ENCODE measurements around the gene ENPP7. TPM values are rescaled to one million over a fixed set of nuclear protein-coding genes. Genes with fewer than 3 reads are reported as not detected.

ENPP7 gene, protein sequence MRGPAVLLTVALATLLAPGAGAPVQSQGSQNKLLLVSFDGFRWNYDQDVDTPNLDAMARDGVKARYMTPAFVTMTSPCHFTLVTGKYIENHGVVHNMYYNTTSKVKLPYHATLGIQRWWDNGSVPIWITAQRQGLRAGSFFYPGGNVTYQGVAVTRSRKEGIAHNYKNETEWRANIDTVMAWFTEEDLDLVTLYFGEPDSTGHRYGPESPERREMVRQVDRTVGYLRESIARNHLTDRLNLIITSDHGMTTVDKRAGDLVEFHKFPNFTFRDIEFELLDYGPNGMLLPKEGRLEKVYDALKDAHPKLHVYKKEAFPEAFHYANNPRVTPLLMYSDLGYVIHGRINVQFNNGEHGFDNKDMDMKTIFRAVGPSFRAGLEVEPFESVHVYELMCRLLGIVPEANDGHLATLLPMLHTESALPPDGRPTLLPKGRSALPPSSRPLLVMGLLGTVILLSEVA
- not detected for total RNA-seq

- Histone ChIP-seq H3K36me3 (no peaks in the 10 kb centered on the region), H3K27ac (no peak within 1 kb of the TSS), H3K9me3 (no peaks in the 10 kb centered on the region), H3K4me1 (peaks cover 4 to 9% of the 10 kb centered on the region in 2 donors), H3K4me3 (replicated peaks in 1 of 3) (no peak within 1 kb of the TSS), H3K27me3 (no peaks in the 10 kb centered on the region)
- WGBS, 2 donors = 92 to 93% methylated on average over 13 to 20 of the region's 33 CpGs
- TF ChIP-seq POLR2A (IDR thresholded peaks at IDR 0.05) = no peak
- TF ChIP-seq, protein P1, sequence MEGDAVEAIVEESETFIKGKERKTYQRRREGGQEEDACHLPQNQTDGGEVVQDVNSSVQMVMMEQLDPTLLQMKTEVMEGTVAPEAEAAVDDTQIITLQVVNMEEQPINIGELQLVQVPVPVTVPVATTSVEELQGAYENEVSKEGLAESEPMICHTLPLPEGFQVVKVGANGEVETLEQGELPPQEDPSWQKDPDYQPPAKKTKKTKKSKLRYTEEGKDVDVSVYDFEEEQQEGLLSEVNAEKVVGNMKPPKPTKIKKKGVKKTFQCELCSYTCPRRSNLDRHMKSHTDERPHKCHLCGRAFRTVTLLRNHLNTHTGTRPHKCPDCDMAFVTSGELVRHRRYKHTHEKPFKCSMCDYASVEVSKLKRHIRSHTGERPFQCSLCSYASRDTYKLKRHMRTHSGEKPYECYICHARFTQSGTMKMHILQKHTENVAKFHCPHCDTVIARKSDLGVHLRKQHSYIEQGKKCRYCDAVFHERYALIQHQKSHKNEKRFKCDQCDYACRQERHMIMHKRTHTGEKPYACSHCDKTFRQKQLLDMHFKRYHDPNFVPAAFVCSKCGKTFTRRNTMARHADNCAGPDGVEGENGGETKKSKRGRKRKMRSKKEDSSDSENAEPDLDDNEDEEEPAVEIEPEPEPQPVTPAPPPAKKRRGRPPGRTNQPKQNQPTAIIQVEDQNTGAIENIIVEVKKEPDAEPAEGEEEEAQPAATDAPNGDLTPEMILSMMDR (IDR thresholded peaks at IDR 0.05) = no peak
- intact Hi-C loops (cut with DNase I) = no loop called here
- no peak for DNase-seq
Measured at GRCh38 chr17:79730769-79731483, at the start of gene ENPP7. TSS of gene ENPP7 (plus strand) at chr17:79730943. CDS start at chr17:79731140, 197 bp downstream.

DNA sequence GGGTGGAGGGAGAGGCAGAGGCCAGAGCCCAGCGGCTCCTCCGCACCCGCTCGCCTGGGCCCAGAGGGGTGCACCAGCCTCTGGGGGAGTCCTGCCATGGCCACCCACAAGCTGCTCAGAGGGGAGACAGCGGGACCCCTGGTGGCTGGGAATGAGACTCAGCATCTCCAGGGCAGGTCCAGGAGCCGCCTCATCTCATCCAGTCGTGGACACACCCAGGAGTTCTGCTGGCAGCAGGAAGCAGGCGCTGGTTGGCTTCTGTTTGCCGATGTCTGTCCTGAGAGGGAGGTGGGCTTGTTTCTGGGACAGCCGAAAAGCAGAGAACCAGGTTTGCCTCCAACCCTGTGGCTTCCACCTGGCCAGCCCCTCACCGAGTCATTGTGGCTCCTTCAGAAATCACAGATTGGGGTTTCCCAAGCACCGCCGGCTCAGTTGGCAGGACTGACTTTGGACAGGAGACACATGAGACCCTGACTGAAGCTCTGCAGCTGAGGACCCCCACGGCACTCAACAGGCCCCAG is 49.6 kb upstream of the ENPP7 start:
- no peak overlapping the region for H3K27ac ChIP-seq
- no peaks in the 10 kb centered on the region for H3K9me3 ChIP-seq
- no peaks in the 10 kb centered on the region for H3K4me1 ChIP-seq
- no peaks in the 10 kb centered on the region for H3K27me3 ChIP-seq
- H3K36me3 ChIP-seq = no peaks in the 10 kb centered on the region
- intact Hi-C loops (cut with DNase I) = no loop called here
- TF ChIP-seq, protein P1 (IDR thresholded peaks at IDR 0.05) = no peak
- no peak for TF ChIP-seq POLR2A (IDR thresholded peaks at IDR 0.05)
- WGBS, 2 donors = 53 to 59% methylated on average over 2 to 9 of the region's 14 CpGs
- H3K4me3 ChIP-seq (replicated peaks in 1 of 3) = no peak overlapping the region
- no peak for DNase-seq

- Histone ChIP-seq H3K4me3 (replicated peaks in 1 of 3) (no peak overlapping the region), H3K4me1 (no peaks in the 10 kb centered on the region), H3K27me3 (no peaks in the 10 kb centered on the region), H3K27ac (no peak overlapping the region), H3K36me3 (no peaks in the 10 kb centered on the region), H3K9me3 (no peaks in the 10 kb centered on the region)
- TF ChIP-seq POLR2A (IDR thresholded peaks at IDR 0.05) = no peak
- TF ChIP-seq, protein P1 (IDR thresholded peaks at IDR 0.05) = no peak
- intact Hi-C loops (cut with DNase I) = no loop called here
- 54 to 58% methylated on average over 9 of the region's 9 CpGs for whole genome bisulfite sequencing, 2 donors
- DNase-seq = no peak
Measured at GRCh38 chr17:79681628-79682261, 49.0 kb upstream of the ENPP7 start.

DNA sequence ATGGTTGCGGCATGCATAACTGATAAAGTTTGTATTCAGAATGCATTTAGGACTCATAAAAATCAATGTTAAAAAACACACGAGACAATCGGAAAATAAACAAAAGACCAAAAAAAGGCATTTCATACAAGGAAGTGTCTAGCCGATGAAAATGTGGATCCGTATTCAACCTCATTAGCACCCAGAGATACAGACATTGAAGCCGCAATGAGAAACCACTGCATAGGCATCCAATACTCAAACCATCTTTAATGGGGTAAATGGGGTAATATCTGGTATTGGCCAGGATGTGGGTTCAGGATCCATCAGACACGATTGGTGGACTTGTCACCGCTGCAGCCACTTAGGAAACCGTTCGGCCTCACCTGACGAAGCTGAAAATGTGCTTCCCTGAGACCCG is 47.4 kb upstream of the ENPP7 start:
- intact Hi-C loops (cut with DNase I) = no loop called here
- WGBS, 2 donors = 82 to 87% methylated on average over 12 of the region's 12 CpGs
- Histone ChIP-seq H3K36me3 (no peaks in the 10 kb centered on the region), H3K9me3 (no peaks in the 10 kb centered on the region), H3K4me3 (replicated peaks in 1 of 3) (no peak overlapping the region), H3K27ac (no peak overlapping the region), H3K27me3 (no peaks in the 10 kb centered on the region), H3K4me1 (no peaks in the 10 kb centered on the region)
- no peak for DNase-seq
- no peak for TF ChIP-seq POLR2A (IDR thresholded peaks at IDR 0.05)

DNA sequence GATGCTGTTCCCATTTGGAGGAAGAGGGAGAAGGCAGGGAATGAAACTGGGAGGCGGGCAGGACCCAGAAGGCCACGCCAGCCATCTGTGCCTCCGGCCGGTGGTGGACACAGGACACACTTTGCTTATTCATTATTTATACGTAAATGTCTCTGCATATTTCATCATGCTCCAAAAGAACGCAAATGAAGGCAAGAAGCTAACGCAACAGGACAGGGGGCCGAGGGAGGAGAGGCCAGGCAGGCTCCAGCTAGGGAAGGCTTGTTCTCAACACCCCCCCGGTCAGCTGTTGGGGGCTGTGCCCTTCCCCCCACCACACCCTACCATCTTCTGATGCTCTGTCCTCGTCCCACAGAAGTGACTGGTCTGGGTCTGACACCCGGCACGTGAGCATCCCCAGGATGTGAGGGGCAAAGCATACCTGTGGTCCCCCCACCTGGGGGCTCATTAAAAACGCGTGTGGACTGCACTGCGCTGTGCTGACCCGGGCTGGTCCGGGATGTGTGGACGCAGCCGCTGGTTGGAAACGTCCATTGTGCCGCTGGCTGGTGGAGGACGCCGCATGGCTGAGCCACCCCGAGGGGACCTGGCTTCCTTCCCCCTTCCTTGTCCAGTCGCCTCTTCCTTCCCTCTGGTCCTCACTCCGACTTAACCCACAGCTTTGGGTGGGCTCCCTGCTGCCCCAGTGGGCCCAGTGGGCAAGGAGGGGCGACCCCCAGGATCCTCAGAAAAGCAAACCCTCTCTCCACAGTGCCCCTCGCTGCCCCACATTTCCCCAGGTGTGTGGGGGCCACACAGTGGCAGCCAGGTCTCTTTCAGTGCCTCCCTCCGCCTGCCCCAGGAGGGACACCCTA is 46.4 kb upstream of the ENPP7 start:
- 76 to 79% methylated on average over 19 to 26 of the region's 29 CpGs for WGBS, 2 donors
- Histone ChIP-seq H3K4me3 (replicated peaks in 1 of 3) (no peak overlapping the region), H3K36me3 (no peaks in the 10 kb centered on the region), H3K4me1 (no peaks in the 10 kb centered on the region), H3K27ac (no peak overlapping the region), H3K9me3 (no peaks in the 10 kb centered on the region), H3K27me3 (no peaks in the 10 kb centered on the region)
- intact Hi-C loops (cut with DNase I) = no loop called here
- DNase-seq = no peak
- no peak for TF ChIP-seq POLR2A (IDR thresholded peaks at IDR 0.05)
- TF ChIP-seq, protein P1 (IDR thresholded peaks at IDR 0.05) = no peak
